Ectodermal cell (in vitro differentiated cells): ENCODE measurements around the gene SARS2.
A peak's percentile ranks its signal among the peaks of the same experiment; 100 is the strongest.

ENCODE experiments used
- H3K27ac ChIP-seq: 2 replicates; pipeline ENCODE4 v1.7.0; 2013; ENCODE audit warnings: mild to moderate bottlenecking, low read depth, low read length; ENCODE audit not compliant: insufficient read depth, poor library complexity, severe bottlenecking
- H3K27me3 ChIP-seq: 2 replicates; pipeline ENCODE4 v1.7.0; 2013; ENCODE audit warnings: mild to moderate bottlenecking, low read length; ENCODE audit not compliant: insufficient read depth, control insufficient read depth, poor library complexity, severe bottlenecking
- H3K36me3 ChIP-seq: one replicate; pipeline ENCODE4 v1.7.0; 2013; ENCODE audit warnings: low read length; ENCODE audit not compliant: control insufficient read depth, insufficient read depth
- H3K4me1 ChIP-seq: one replicate; pipeline ENCODE4 v1.7.0; 2013; ENCODE audit warnings: low read length; ENCODE audit not compliant: control insufficient read depth, insufficient read depth
- H3K4me3 ChIP-seq: 2 replicates; pipeline ENCODE4 v1.7.0; 2013; ENCODE audit warnings: low read depth, low read length, control low read depth; ENCODE audit not compliant: insufficient read depth
- H3K9me3 ChIP-seq: 2 replicates; pipeline ENCODE4 v1.7.0; 2013; ENCODE audit warnings: mild to moderate bottlenecking, low read length, moderate library complexity; ENCODE audit not compliant: control insufficient read depth
- WGBS, 2 experiments: methylation state at CpG; one replicate each; pipeline ENCODE4 v1.1.7; 2013; ENCODE audit warnings: missing lambda C conversion rate in 2 of 2; 5-methylcytosine and 5-hydroxymethylcytosine counted together

SARS2 gene

GRCh38 chr19:38930776-38931520 is 385 bp upstream of the SARS2 start, which contains the start of gene MRPS12:
Gene MRPS12, plus strand, starts transcription at chr19:38930944. Its CDS starts 351 bp downstream, at chr19:38931295.
- H3K4me3 ChIP-seq = peak within 1 kb of the TSS; percentile 98
- 0 to 1% methylated on average over 40 of the region's 40 CpGs for WGBS, 2 experiments

GRCh38 chr19:38928391-38929001 is 2.1 kb downstream of the SARS2 start:
- H3K9me3 ChIP-seq = no peaks in the 10 kb centered on the region
- H3K4me1 ChIP-seq = no peaks in the 10 kb centered on the region
- H3K27ac ChIP-seq = no peak overlapping the region
- H3K27me3 ChIP-seq = no peaks in the 10 kb centered on the region
- H3K4me3 ChIP-seq = no peak overlapping the region
- WGBS, 2 experiments = 82 to 94% methylated on average over 3 to 4 of the region's 4 CpGs
- peaks cover 24% of the 10 kb centered on the region for H3K36me3 ChIP-seq

More at GRCh38 chr19:38930776-38931520, 385 bp upstream of the SARS2 start, which contains the start of gene MRPS12:
- Histone ChIP-seq H3K4me1 (no peaks in the 10 kb centered on the region), H3K27me3 (no peaks in the 10 kb centered on the region), H3K9me3 (no peaks in the 10 kb centered on the region), H3K27ac (peak within 1 kb of the TSS; percentile 95), H3K36me3 (peaks cover 15% of the 10 kb centered on the region)

GRCh38 chr19:38924388-38924787 is 6.2 kb downstream of the SARS2 start:
- H3K27me3 ChIP-seq = no peaks in the 10 kb centered on the region
- no peak overlapping the region for H3K4me3 ChIP-seq
- no peak overlapping the region for H3K27ac ChIP-seq
- no peaks in the 10 kb centered on the region for H3K4me1 ChIP-seq
- H3K9me3 ChIP-seq = no peaks in the 10 kb centered on the region
- WGBS, 2 experiments = 94 to 96% methylated on average over 7 of the region's 7 CpGs
- peaks cover 15% of the 10 kb centered on the region for H3K36me3 ChIP-seq

GRCh38 chr19:38922482-38922881 is 8.1 kb downstream of the SARS2 start:
- 92% methylated on average over 5 of the region's 5 CpGs for WGBS, 2 experiments
- Histone ChIP-seq H3K27me3 (no peaks in the 10 kb centered on the region), H3K9me3 (no peaks in the 10 kb centered on the region), H3K36me3 (peaks cover 15% of the 10 kb centered on the region), H3K4me1 (no peaks in the 10 kb centered on the region), H3K27ac (no peak overlapping the region), H3K4me3 (no peak overlapping the region)

GRCh38 chr19:38921420-38922274 is 8.9 kb downstream of the SARS2 start:
- no peak overlapping the region for H3K27ac ChIP-seq
- H3K9me3 ChIP-seq = no peaks in the 10 kb centered on the region
- WGBS, 2 experiments = 94 to 95% methylated on average over 20 of the region's 20 CpGs
- H3K36me3 ChIP-seq = peaks cover 15% of the 10 kb centered on the region
- no peaks in the 10 kb centered on the region for H3K4me1 ChIP-seq
- no peaks in the 10 kb centered on the region for H3K27me3 ChIP-seq
- no peak overlapping the region for H3K4me3 ChIP-seq

- H3K27ac ChIP-seq = no peak overlapping the region
- H3K4me1 ChIP-seq = no peaks in the 10 kb centered on the region
- H3K36me3 ChIP-seq = peaks cover 15% of the 10 kb centered on the region
- 84 to 89% methylated on average over 14 of the region's 14 CpGs for WGBS, 2 experiments
- no peaks in the 10 kb centered on the region for H3K9me3 ChIP-seq
- no peak overlapping the region for H3K4me3 ChIP-seq
- H3K27me3 ChIP-seq = no peaks in the 10 kb centered on the region
These were observed 9.8 kb downstream of the SARS2 start for GRCh38 chr19:38920602-38921419.

- H3K36me3 ChIP-seq = peaks cover 10% of the 10 kb centered on the region
- H3K27me3 ChIP-seq = no peaks in the 10 kb centered on the region
- H3K4me3 ChIP-seq = no peak overlapping the region
- H3K4me1 ChIP-seq = no peaks in the 10 kb centered on the region
- H3K27ac ChIP-seq = no peak overlapping the region
- H3K9me3 ChIP-seq = no peaks in the 10 kb centered on the region
- WGBS, 2 experiments = 91% methylated on average over 21 of the region's 21 CpGs
These were observed 10.5 kb downstream of the SARS2 start for GRCh38 chr19:38919837-38920601.

- no peak overlapping the region for H3K27ac ChIP-seq
- no peaks in the 10 kb centered on the region for H3K4me1 ChIP-seq
- H3K4me3 ChIP-seq = no peak overlapping the region
- H3K36me3 ChIP-seq = no peaks in the 10 kb centered on the region
- 94 to 96% methylated on average over 10 of the region's 10 CpGs for WGBS, 2 experiments
- H3K9me3 ChIP-seq = no peaks in the 10 kb centered on the region
- no peaks in the 10 kb centered on the region for H3K27me3 ChIP-seq
These were observed 12.0 kb downstream of the SARS2 start for GRCh38 chr19:38918526-38918925.

- H3K27ac ChIP-seq = no peak overlapping the region
- no peaks in the 10 kb centered on the region for H3K27me3 ChIP-seq
- H3K36me3 ChIP-seq = no peaks in the 10 kb centered on the region
- WGBS, 2 experiments = 94% methylated on average over 13 of the region's 13 CpGs
- H3K9me3 ChIP-seq = no peaks in the 10 kb centered on the region
- no peaks in the 10 kb centered on the region for H3K4me1 ChIP-seq
- no peak overlapping the region for H3K4me3 ChIP-seq
These were observed 12.6 kb downstream of the SARS2 start for GRCh38 chr19:38917921-38918491.
